GM12878 (cell line): ENCODE results near the gene TPRN.

Experiments used
- CHD4 ChIP-seq: fragments of 200-600 bp; sonication (generic); IDR thresholded peaks from 2 replicates; pipeline ENCODE4 v1.6.1; 2016; ENCODE audit warnings: mild to moderate bottlenecking
- CTCF ChIP-seq, 3 experiments: IDR thresholded peaks in 2 of 3; conservative IDR thresholded peaks in 1 of 3; 2 replicates each; pipeline ENCODE4 v1.5.1; 2011; ENCODE audit warnings: low read depth in 3 of 3, low read length in 3 of 3, mild to moderate bottlenecking in 3 of 3, control low read depth in 2 of 3, moderate library complexity in 2 of 3, inconsistent platforms in 1 of 3, mixed read lengths in 1 of 3; ENCODE audit not compliant: control insufficient read depth in 2 of 3, insufficient read depth in 1 of 3; ENCODE audit errors: extremely low read depth in 1 of 3
- IKZF1 ChIP-seq: fragments of 450-650 bp; conservative IDR thresholded peaks from 2 replicates; pipeline ENCODE4 v1.6.1; 2017; ENCODE audit warnings: antibody characterized with exemption, mild to moderate bottlenecking
- JUND ChIP-seq: IDR thresholded peaks from 2 replicates; pipeline ENCODE4 v1.6.1; 2012; ENCODE audit warnings: low read depth, mild to moderate bottlenecking, low read length, improper control_type of control experiment, moderate library complexity
- MEF2A ChIP-seq: IDR thresholded peaks from 2 replicates; pipeline ENCODE4 v1.6.1; 2011; ENCODE audit warnings: low read depth, mild to moderate bottlenecking, low read length, moderate library complexity; ENCODE audit not compliant: insufficient read depth
- POLR2AphosphoS5 ChIP-seq: IDR thresholded peaks from 2 replicates; pipeline ENCODE4 v1.6.1; 2011; ENCODE audit warnings: mild to moderate bottlenecking, low read length, inconsistent platforms
- TAF1 ChIP-seq: IDR thresholded peaks from 2 replicates; pipeline ENCODE4 v1.6.1; 2011; ENCODE audit warnings: mild to moderate bottlenecking, low read depth, low read length, borderline replicate concordance
- USF2 ChIP-seq: IDR thresholded peaks from 2 replicates; pipeline ENCODE4 v1.6.1; 2011; ENCODE audit warnings: low read depth, low read length, improper control_type of control experiment, borderline replicate concordance
- YY1 ChIP-seq: IDR thresholded peaks from 2 replicates; pipeline ENCODE4 v1.6.1; 2011; ENCODE audit warnings: low read depth, mild to moderate bottlenecking, low read length
- ZBTB4 ChIP-seq: fragments of 450-650 bp; formaldehyde crosslinking; IDR thresholded peaks from 2 replicates; pipeline ENCODE4 v1.4.0; 2022; ENCODE audit warnings: mild to moderate bottlenecking, moderate library complexity

DNA sequence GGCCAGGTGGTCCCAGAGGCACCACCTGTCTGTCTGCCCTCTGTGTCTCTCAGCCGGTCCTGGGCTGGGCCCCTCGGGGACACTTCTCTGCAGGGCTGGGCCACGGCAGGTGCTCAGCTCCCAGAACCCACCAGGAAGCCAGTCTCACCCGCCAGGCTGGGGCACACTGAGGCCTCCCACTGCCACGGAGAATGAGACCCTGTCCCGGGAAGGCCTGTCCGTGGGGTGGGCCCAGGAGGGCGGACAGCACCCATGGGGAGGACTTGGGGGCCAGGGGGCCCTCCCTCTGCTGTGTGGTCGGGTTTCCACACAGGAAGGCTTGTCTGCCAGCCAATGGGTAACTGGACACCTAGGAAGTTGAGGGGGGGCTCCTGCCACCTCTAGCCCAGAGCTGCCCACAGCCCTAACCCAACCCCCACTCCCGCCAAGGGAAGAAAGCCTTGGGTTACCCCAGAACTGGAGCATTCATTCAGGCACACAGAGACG is 36.4 kb upstream of the TPRN start:
- TF ChIP-seq IKZF1: 0 out of 2 replicates have a peak, but pooled peaks have one; percentile 1
- TF ChIP-seq CHD4: no peak
- no peak for TF ChIP-seq TAF1
- TF ChIP-seq POLR2AphosphoS5: no peak
- no peak for TF ChIP-seq MEF2A
- TF ChIP-seq CTCF (IDR thresholded peaks at IDR 0.05 in 2 of 3, conservative IDR thresholded peaks at IDR 0.05 in 1 of 3; ENCODE audit: control insufficient read depth in 2 of 3, extremely low read depth in 1 of 3, insufficient read depth in 1 of 3, low read depth in 3 of 3, low read length in 3 of 3): no peak
- no peak for TF ChIP-seq JUND
- TF ChIP-seq ZBTB4 (CRISPR knock-in tag): no peak
- TF ChIP-seq USF2: no peak
- no peak for TF ChIP-seq YY1
